ENCODE data around the gene PSD4. TPM values are rescaled to one million over a fixed set of nuclear protein-coding genes. Genes with fewer than 3 reads are reported as not detected.

PSD4 gene
- total RNA-seq, 2 donors from 2014 or later, result 5.2 to 13.3 TPM

DNA sequence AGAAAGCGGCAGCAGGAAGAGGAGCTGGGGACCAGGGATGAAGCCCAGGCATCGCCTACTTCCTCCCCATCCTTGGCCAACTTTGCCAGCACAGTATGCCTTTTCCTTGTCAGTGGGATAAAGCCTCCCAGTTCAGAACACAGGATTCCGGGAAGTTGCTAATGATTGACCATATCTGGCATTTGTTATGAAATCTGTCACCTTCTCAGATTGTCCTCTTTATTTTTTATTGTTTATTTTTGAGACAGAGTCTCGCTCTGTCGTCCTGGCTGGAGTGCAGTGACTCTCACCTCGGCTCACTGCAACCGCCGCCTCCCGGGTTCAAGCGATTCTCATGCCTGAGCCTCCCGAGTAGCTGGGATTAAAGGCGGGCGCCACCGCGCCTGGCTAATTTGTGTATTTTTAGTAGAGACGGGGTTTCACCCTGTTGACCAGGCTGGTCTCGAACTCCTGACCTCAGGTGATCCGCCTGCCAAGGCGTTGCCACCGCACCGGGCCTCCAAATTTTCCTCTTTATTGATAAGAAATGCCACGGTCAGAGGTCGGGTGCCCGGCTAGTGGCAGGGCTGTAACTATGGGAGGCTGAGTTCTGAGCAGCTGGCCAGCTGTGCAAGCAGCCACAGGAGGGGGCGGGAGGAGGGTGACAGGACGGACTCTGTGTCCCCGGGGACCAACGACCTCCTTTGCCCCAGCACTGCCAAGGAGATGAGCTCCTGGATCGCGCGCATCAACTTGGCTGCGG is 24.4 kb downstream of the PSD4 start:
- Histone ChIP-seq H3K4me3 (ENCODE audit: low read length) (peak overlapping the region; percentile 77), H3K9ac (ENCODE audit: extremely low read depth, low read length, poor library complexity, severe bottlenecking) (peak overlapping the region; percentile 25), H3K4me1 (ENCODE audit: control insufficient read depth, insufficient read depth, low read length) (no peaks in the 10 kb centered on the region), H3K9me3 (ENCODE audit: control insufficient read depth, low read length) (no peaks in the 10 kb centered on the region), H3K27me3 (ENCODE audit: control insufficient read depth, insufficient read depth, low read length, poor library complexity, severe bottlenecking) (peaks cover 27% of the 10 kb centered on the region), H3K27ac (ENCODE audit: low read depth, low read length) (no peak overlapping the region), H3K36me3 (ENCODE audit: control insufficient read depth, insufficient read depth, low read length) (no peaks in the 10 kb centered on the region)
- no peaks in the 10 kb centered on the region for H3K9me3 Mint-ChIP-seq
- no peaks in the 10 kb centered on the region for H3K36me3 Mint-ChIP-seq (ENCODE audit: low read depth)
- no peaks in the 10 kb centered on the region for H3K4me1 Mint-ChIP-seq
- WGBS, 2 experiments (ENCODE audit: insufficient coverage in 1 of 2, insufficient read length in 1 of 2), result 66 to 87% methylated on average over 16 to 32 of the region's 32 CpGs
- H3K27ac Mint-ChIP-seq, result no peak overlapping the region
- DNase-seq, result no peak
- H3K27me3 Mint-ChIP-seq (ENCODE audit: insufficient read depth), result peaks cover 28% of the 10 kb centered on the region
- peak overlapping the region; percentile 59 for H3K4me3 Mint-ChIP-seq
- TF ChIP-seq, protein P1, sequence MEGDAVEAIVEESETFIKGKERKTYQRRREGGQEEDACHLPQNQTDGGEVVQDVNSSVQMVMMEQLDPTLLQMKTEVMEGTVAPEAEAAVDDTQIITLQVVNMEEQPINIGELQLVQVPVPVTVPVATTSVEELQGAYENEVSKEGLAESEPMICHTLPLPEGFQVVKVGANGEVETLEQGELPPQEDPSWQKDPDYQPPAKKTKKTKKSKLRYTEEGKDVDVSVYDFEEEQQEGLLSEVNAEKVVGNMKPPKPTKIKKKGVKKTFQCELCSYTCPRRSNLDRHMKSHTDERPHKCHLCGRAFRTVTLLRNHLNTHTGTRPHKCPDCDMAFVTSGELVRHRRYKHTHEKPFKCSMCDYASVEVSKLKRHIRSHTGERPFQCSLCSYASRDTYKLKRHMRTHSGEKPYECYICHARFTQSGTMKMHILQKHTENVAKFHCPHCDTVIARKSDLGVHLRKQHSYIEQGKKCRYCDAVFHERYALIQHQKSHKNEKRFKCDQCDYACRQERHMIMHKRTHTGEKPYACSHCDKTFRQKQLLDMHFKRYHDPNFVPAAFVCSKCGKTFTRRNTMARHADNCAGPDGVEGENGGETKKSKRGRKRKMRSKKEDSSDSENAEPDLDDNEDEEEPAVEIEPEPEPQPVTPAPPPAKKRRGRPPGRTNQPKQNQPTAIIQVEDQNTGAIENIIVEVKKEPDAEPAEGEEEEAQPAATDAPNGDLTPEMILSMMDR (conservative IDR thresholded peaks at IDR 0.05), result no peak

- no peaks in the 10 kb centered on the region for H3K9me3 Mint-ChIP-seq
Measured at GRCh38 chr2:113198790-113199612, 25.2 kb downstream of the PSD4 start.

GRCh38 chr2:113200236-113200635 is 26.5 kb downstream of the PSD4 start:
- Histone ChIP-seq H3K4me3 (ENCODE audit: low read length) (no peak overlapping the region), H3K4me1 (ENCODE audit: control insufficient read depth, insufficient read depth, low read length) (no peaks in the 10 kb centered on the region), H3K9me3 (ENCODE audit: control insufficient read depth, low read length) (no peaks in the 10 kb centered on the region), H3K36me3 (ENCODE audit: control insufficient read depth, insufficient read depth, low read length) (no peaks in the 10 kb centered on the region), H3K27ac (ENCODE audit: low read depth, low read length) (no peak overlapping the region), H3K9ac (ENCODE audit: extremely low read depth, low read length, poor library complexity, severe bottlenecking) (no peak overlapping the region), H3K27me3 (ENCODE audit: control insufficient read depth, insufficient read depth, low read length, poor library complexity, severe bottlenecking) (peaks cover 27% of the 10 kb centered on the region)
- H3K27me3 Mint-ChIP-seq (ENCODE audit: insufficient read depth), result peaks cover 25% of the 10 kb centered on the region
- peak; percentile 78 for DNase-seq
- H3K9me3 Mint-ChIP-seq, result no peaks in the 10 kb centered on the region
- 83% methylated on average over 1 to 4 of the region's 4 CpGs for WGBS, 2 experiments (ENCODE audit: insufficient coverage in 1 of 2, insufficient read length in 1 of 2)
- TF ChIP-seq, protein P1 (conservative IDR thresholded peaks at IDR 0.05), result peak; percentile 64
- no peaks in the 10 kb centered on the region for H3K36me3 Mint-ChIP-seq (ENCODE audit: low read depth)
- peaks cover 6% of the 10 kb centered on the region for H3K4me1 Mint-ChIP-seq
- H3K4me3 Mint-ChIP-seq, result no peak overlapping the region
- H3K27ac Mint-ChIP-seq, result no peak overlapping the region

More at GRCh38 chr2:113198790-113199612, 25.2 kb downstream of the PSD4 start:
- H3K27ac ChIP-seq (ENCODE audit: low read depth, low read length), result no peak overlapping the region
- H3K9me3 ChIP-seq (ENCODE audit: control insufficient read depth, low read length), result no peaks in the 10 kb centered on the region
- H3K9ac ChIP-seq (ENCODE audit: extremely low read depth, low read length, poor library complexity, severe bottlenecking), result peak overlapping the region; percentile 25
- peak overlapping the region; percentile 77 for H3K4me3 ChIP-seq (ENCODE audit: low read length)
- H3K27me3 ChIP-seq (ENCODE audit: control insufficient read depth, insufficient read depth, low read length, poor library complexity, severe bottlenecking), result peaks cover 27% of the 10 kb centered on the region
- TF ChIP-seq, protein P1 (conservative IDR thresholded peaks at IDR 0.05), result peak; percentile 96
- H3K36me3 ChIP-seq (ENCODE audit: control insufficient read depth, insufficient read depth, low read length), result no peaks in the 10 kb centered on the region
- peak; percentile 95 for DNase-seq
- Mint-ChIP-seq H3K36me3 (ENCODE audit: low read depth) (no peaks in the 10 kb centered on the region), H3K4me3 (peak overlapping the region; percentile 59), H3K27me3 (ENCODE audit: insufficient read depth) (peaks cover 28% of the 10 kb centered on the region), H3K27ac (no peak overlapping the region), H3K4me1 (peaks cover under 1% of the 10 kb centered on the region)
- WGBS, 2 experiments (ENCODE audit: insufficient coverage in 1 of 2, insufficient read length in 1 of 2), result 0 to 3% methylated on average over 20 to 79 of the region's 79 CpGs
- no peaks in the 10 kb centered on the region for H3K4me1 ChIP-seq (ENCODE audit: control insufficient read depth, insufficient read depth, low read length)
